Endometrial microvascular endothelial cells (primary cell): ENCODE measurements around the gene STAG1. TPM values are rescaled to one million over a fixed set of nuclear protein-coding genes. Genes with fewer than 3 reads are reported as not detected.
"Not testable (repeated sequence)": the region's sequence is repeated elsewhere in the genome, so short reads cannot be mapped to it uniquely, and the experiment has no call there.

Experiments
- in situ Hi-C: cut with HindIII; loops from 2 replicates; pipeline ENCODE4 v1.10.0; 2017; ENCODE audit warnings: low sequenced_read_pairs, low pct_unique_long_range_greater_than_20kb; ENCODE audit errors: inconsistent ontology term
- total RNA-seq: library from RNA; depleted of rRNA; stranded (reverse); fragments of >200 nt; gene quantifications from one replicate; pipeline ENCODE4 v1.2.3, GENCODE V29; 2015; ENCODE audit errors: inconsistent ontology term

The STAG1 gene
- total RNA-seq, 1 donor from 2014 or later, result 26.3 TPM

DNA sequence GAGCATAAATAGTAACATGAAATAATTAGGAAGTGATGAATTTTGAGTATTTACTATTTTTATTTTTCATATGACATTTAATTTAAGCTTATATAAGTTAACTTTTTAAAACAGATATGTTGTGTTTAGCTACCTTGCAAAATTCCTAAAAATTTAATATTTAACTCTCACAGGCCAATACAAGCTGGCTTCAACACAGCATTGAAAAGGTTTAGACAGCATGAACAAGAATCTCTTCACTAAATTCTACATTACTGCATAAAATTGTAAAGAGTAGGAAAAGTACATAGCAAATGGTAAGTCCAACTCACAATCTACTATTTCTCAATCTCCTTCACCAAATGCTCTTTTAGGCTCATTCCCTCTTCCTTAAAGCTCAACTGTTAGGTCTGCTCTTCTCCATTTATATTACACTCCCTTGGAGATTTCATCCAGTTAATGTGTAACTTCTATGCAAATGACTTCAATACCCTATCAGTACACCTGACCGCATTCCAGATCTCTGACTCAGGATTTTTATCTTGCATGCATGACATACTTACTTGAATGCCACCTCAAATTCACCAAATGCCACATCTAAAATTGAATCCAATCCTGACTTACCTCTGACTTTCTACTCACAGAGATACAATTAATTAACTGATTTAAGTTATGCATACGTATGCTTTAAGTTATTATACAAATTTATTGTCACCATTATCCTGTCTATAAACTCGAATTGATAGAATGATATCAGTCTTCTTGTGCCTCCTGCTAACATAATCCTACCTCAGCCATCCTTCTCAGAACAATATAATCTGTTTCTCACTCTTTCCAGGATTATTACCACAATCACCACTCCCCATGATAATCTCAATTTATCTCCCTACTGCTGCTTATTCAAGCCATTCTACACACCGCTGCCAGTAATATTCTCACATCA, 127.0 kb downstream of the STAG1 start:
- in situ Hi-C loops, result no loop called here

DNA sequence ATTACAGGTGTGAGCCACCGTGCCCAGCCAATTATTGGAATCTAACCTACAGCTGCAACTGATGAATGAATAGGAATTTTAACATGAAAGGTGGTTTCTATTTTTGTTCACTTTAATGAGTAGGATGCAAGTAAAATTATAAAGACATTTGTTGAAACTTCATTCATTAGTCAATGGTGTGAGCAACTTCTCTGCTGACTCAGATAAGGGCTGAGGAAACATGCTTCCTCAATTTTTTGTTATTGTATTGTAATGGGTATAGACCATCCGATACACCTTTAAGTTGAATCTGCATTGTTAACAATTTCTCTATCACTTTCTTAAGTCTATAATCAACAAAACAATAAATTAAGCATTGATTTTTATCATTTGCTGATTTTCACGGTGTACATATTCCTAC, 127.8 kb downstream of the STAG1 start:
- in situ Hi-C loops, result no loop called here

GRCh38 chr3:136621628-136622027, 130.6 kb downstream of the STAG1 start:
- in situ Hi-C loops, result no loop called here

GRCh38 chr3:136620436-136620835, 131.7 kb downstream of the STAG1 start:
- in situ Hi-C loops, result no loop called here

- in situ Hi-C loops, result not testable (repeated sequence)
These were observed 134.1 kb downstream of the STAG1 start for GRCh38 chr3:136617969-136618525.

DNA sequence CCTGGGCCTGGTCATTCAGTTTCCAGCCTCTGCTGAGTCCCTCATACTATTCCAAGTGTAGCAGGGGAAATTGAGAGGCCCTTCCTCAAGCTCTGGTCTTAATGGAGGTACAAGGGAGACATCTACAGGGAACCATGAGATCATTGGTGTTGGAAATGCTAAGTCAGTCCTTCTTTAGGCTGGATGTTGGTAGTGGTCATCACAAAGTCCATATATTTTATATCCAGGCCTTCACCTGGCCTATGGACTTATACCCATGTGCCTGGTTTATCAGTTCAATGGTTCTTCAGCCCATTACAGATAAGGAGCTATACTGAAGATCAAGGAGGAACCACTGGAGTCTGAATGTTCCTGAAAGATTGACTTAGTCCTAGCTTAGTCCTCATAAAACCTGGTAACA, 135.0 kb downstream of the STAG1 start:
- in situ Hi-C loops, result no loop called here

DNA sequence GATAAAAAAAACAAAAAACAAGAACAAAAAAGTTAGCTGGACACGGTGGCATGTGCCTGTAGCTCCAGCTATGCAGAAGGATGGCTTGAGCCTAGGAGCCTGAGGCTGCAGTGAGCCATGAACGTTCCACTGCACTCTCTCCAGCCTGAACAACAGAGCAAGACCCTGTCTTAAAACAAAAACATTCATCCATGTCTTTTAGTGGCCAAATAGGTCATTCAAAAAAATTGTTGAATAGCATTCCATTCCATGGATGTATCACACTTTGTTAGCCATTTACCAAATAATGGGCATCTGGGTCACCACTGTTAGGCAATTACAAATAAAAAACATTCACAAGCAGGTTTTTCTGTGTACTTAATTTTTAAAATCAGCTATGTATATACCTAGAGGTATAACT, 139.7 kb downstream of the STAG1 start:
- in situ Hi-C loops, result no loop called here

- in situ Hi-C loops, result no loop called here
These were observed 145.2 kb downstream of the STAG1 start for GRCh38 chr3:136606990-136607389.

- in situ Hi-C loops, result not testable (repeated sequence)
These were observed 146.0 kb downstream of the STAG1 start for GRCh38 chr3:136606216-136606615.

DNA sequence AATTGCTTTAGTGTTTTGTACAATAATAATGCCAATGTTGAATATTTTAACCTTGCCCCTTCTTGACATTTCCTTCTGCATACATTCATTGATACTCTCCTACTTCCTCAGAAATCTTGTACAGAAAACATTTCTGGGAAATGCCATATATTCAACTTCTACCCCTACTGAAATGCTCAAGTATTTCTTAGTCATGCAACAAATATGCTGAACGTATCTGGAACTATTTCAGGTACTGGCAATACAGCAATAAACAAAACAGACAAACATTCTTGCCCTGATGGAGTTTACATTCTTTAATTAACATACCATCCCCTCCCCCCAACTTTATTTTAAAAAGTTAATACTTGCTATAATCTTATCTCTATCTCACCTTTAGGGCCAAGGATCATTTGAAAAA, 147.2 kb downstream of the STAG1 start:
- in situ Hi-C loops, result no loop called here

- in situ Hi-C loops, result no loop called here
These were observed 149.4 kb downstream of the STAG1 start for GRCh38 chr3:136602818-136603217.

DNA sequence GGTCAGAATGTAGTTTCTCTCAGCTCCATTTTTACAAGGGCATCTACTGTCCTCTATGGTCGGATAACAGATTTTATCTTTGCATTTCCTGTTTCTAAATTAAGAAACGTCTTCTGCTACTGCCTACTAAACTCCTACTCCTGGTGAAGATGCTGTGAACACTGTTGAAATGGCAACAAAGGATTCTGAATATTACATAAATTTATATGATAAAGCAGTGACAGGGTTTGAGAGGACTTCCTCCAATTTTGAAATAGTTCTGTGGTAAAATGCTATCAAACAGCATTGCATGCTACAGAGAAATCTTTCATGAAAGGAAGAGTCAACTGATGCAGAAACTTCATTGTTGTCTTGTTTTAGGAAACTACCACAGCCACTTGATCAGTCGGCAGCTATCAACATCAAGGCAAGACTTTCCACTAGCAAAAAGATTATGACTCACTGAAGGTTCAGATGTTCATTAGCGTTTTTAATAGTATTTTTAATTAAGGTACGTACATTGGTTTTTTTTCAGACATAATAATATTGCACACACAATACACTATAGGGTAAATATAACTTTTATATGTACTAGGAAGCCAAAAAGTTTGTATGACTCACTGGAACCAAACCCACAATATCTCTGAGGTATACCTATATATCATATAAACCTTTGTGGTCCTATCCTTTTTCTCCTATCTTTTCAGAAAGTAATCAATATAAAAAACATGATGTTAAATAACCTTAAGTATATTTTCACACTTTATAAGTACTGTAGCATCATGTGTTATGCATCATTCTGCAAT, 156.1 kb downstream of the STAG1 start:
- in situ Hi-C loops, result no loop called here

DNA sequence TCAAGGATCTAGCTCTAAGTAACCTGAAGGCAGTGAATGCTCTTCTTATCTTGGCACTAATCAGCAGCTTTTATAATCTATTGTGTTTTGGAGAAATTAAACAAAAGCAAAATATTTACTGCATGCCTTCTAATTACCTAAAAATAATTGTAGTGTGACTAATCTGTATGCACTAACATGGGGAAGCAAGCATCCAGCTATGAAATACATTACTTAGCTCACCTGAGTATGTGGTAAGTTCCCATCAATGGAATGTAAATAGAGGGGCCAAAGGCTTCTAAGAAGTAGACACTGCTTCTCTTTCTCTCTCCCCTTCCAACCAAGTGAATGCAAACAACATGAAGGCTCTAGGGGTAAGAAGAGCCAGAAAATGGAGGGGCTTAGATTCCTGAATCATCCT, 165.6 kb downstream of the STAG1 start:
- in situ Hi-C loops, result no loop called here

DNA sequence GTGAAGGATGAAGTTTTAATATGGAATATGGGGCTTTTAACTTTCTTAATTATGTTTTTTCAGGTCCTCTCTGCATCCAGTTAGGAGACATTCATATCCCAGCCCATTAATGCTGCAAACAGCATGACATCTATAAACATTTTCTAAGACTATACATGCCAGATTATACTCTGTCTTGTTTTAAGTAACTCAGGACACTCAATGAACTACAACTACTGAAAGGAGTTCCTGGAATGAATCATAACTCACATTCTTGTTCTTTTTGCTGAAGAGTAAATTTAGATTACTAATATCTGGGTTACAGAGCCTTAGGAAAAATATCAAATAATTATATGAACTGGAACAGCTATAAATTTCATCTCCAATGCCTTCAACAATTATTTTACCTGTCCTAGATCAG, 167.4 kb downstream of the STAG1 start:
- in situ Hi-C loops, result no loop called here

- in situ Hi-C loops, result no loop called here
These were observed 168.4 kb downstream of the STAG1 start for GRCh38 chr3:136583823-136584222.

- in situ Hi-C loops, result no loop called here
These were observed 174.4 kb downstream of the STAG1 start for GRCh38 chr3:136577791-136578190.

DNA sequence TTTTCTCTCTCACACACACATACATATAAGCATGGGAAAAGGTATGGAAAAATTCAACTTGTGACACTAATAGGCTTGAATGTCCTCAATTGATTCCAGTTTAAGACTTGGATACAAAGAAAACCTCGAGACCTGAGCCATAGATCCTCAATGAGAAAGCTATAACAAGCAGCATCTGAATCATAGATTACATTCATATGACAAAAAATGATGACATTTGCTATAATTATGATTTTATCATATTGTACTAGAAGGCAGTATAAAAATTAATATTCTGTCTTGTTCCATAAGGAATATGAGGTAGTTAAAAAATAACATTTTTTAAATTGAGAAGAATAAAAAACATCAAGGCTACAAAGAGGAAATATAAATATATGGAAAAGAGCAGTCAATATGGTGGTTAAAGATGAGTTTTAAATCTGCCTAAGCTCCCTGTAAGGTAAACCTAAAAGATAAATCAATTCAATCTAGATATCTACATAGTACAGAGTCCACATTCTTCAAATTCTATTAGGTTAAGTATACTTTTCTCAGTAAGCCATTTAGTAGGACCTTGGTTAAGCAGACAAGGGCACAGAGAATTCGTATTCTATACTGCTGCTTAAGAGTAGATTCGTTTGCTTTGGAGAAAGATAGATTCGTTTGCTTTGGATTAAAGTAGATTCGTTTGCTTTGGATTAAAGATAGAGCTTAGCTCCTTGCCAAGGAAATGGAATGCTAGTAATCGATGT, 175.7 kb downstream of the STAG1 start:
- in situ Hi-C loops, result no loop called here

GRCh38 chr3:136567599-136568188, 184.5 kb downstream of the STAG1 start:
- in situ Hi-C loops, result no loop called here

DNA sequence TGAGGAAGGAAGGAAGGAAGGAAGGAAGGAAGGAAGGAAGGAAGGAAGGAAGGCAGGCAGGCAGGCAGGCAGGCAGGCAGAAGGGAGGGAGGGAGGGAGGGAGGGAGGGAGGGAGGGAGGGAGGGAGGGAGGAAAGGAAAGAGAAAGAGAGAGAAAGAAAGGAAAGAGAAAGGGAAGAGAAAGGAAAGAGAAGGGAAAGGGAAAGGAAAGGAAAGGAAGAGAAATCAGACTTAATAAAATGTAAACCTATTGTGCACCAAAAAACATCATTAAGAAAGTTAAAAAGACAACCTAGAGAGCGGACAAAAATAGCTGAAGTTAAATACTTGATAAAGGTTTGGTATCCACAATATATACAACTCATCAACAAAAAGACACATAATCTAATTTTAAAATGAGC, 187.2 kb downstream of the STAG1 start:
- in situ Hi-C loops, result not testable (repeated sequence)
